ENCODE measurements around the gene SPSB2.
"Not testable (repeated sequence)": the region's sequence is repeated elsewhere in the genome, so short reads cannot be mapped to it uniquely, and the experiment has no call there.

SPSB2 gene

GRCh38 chr12:6870304-6870703 is 2.8 kb downstream of the SPSB2 start:
- not testable (repeated sequence) for DNase-seq (ENCODE audit: low spot score)

DNA sequence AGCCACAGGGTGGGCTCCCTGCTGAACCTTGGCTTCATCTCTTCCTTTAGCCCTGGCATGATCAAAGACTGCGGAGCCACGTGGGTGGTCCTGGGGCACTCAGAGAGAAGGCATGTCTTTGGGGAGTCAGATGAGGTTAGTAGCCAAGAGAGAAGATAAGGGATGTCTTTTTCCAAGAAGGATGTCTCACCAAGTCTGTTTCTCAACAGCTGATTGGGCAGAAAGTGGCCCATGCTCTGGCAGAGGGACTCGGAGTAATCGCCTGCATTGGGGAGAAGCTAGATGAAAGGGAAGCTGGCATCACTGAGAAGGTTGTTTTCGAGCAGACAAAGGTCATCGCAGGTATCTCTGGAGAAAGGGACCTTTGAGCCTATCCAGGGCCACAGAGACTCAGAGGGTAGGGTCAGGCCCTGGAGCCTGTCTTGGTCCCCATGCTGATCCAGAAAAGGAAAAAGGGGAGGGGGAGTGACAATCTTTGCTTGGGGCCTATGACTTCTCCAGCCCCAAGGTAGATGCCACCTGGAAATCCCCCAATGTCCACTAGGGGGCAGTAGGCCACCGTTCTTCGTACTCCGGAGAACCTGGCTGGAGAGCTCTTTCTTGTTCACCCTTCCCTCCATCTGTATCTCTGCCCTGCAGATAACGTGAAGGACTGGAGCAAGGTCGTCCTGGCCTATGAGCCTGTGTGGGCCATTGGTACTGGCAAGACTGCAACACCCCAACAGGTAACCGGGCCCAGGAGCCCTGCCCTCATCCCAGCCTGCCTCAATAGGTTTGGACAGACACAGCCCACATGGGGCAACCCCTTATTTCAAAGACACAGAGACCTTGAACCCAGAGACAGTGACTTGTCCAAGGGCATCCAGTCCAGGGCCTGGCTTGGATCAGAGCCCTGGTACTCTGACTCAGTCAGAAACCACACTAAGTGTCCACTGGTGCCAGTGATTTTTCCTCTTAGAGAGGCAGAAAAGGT is 3.8 kb downstream of the SPSB2 start:
- DNase-seq (ENCODE audit: low spot score), result peak; percentile 88

DNA sequence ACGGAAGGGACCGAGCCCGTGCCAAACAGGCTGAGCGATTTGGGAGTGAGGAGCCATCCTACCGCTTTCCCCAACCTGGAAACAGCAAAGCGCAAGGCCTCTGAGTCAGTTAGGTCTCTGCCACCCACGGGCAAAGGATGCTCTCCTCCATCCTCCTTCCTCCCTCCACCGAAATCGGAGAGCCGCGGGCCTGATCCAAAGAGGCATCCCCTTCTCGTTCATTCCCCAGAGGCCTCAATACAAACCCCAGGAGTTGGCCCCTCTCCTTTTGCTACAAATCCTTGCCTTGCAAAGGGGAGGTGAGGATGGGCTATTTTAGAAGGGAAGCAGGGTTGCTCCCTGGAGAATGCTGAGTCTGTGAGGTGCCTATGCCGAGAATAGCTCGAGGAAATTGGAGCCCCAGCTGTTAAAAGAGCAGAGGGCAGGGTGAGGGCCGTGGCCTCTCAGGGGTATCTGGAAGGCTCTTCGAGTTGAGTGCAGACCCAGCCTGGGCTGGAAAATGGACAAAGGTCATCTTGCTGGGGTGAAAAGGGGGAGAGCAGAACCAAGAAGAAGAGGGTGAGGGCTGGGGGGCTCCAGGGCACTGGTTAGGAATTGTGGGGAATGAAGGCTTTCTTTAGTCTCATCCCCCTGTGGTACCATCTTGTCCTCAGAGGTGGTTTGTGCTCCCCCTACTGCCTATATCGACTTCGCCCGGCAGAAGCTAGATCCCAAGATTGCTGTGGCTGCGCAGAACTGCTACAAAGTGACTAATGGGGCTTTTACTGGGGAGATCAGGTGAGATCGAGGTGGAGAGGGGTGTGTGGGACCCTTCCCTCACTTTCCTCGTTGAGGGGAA is 4.7 kb downstream of the SPSB2 start:
- DNase-seq (ENCODE audit: low spot score), result peak; percentile 29

GRCh38 chr12:6867413-6868210 is 5.5 kb downstream of the SPSB2 start, which contains the start of gene TPI1:
TPI1 (plus strand) TSS chr12:6867531; CDS start chr12:6867567, 36 bp downstream.
- peak; percentile 85 for DNase-seq (ENCODE audit: low spot score)

GRCh38 chr12:6866920-6867412 is 6.1 kb downstream of the SPSB2 start:
- peak; percentile 22 for DNase-seq (ENCODE audit: low spot score)

DNA sequence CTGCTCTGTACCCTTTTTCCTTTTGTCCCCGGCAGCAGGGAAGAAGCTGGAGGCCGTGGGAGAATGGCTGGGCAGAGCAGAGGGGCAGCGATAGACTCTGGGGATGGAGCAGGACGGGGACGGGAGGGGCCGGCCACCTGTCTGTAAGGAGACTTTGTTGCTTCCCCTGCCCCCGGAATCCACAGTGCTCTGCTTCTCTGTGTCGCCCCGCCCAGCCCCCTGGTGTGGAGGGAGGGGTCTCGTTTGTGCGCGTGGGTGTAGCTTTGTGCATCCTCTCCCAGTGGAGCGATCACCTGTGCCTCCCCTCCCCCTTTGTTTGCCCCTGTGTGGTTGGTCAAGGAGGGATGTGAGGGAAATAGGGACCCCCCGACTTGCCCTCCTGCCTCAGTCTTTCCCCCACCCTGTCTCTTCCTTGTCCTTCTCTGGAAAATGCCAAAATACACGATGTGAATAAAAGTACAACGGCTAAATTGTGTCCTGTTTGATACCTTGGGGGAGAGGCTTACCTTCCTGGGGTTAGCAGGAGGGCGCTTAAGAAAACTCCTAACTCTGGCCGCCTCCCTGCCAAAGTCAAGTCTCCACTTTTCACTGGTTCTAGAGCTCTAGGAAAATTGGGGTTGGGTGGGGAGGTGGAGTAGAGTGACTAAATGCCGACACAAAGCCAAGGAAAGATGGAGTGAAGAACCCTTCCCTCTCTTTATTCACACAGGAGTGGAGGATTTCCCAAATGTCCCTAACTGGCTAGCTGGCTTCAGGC is 6.8 kb downstream of the SPSB2 start:
- peak; percentile 16 for DNase-seq (ENCODE audit: low spot score)

- DNase-seq (ENCODE audit: low spot score), result not testable (repeated sequence)
Measured at GRCh38 chr12:6865307-6865706, 7.8 kb downstream of the SPSB2 start.

GRCh38 chr12:6863586-6864321 is 9.3 kb downstream of the SPSB2 start:
- no peak for DNase-seq (ENCODE audit: low spot score)

GRCh38 chr12:6863033-6863432 is 10.1 kb downstream of the SPSB2 start:
- DNase-seq (ENCODE audit: low spot score), result no peak

DNA sequence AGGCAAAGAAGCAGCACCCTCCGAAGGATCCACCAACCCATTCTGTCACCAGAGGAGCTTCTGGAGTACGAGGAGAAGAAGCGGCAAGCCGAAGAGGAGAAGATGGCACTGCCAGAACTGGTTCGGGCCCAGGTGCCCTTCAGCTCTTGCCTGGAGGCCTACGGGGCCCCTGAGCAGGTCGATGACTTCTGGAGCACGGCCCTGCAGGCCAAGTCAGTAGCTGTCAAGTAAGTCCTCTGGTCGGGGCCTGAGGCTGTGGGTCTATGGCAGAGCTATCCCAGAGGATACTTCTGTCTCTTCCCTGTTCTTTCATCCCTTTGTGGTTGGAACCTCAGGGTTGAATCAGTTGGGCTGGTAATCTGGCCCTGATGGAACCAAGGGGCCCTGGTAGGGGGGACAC is 11.7 kb downstream of the SPSB2 start:
- DNase-seq (ENCODE audit: low spot score), result no peak

GRCh38 chr12:6860942-6861341 is 12.2 kb downstream of the SPSB2 start:
- no peak for DNase-seq (ENCODE audit: low spot score)

DNA sequence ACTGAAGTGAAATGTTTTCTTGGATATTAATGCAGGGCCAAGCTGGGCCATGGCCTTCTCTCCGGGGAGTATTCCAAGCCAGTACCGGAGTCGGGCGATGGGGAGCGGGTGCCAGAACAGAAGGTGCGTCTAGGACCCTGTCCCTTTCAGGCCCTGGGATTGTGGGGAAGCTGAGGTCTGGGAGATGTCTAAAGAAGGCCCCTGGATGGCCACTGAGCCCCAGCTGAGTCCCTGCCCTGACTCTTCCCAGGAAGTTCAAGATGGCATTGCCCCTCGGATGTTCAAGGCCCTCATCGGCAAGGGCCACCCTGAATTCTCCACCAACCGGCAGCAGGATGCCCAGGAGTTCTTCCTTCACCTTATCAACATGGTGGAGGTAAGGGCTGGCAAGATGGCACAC is 13.0 kb downstream of the SPSB2 start:
- DNase-seq (ENCODE audit: low spot score), result no peak

- no peak for DNase-seq (ENCODE audit: low spot score)
Measured at GRCh38 chr12:6858799-6859198, 14.3 kb downstream of the SPSB2 start.

DNA sequence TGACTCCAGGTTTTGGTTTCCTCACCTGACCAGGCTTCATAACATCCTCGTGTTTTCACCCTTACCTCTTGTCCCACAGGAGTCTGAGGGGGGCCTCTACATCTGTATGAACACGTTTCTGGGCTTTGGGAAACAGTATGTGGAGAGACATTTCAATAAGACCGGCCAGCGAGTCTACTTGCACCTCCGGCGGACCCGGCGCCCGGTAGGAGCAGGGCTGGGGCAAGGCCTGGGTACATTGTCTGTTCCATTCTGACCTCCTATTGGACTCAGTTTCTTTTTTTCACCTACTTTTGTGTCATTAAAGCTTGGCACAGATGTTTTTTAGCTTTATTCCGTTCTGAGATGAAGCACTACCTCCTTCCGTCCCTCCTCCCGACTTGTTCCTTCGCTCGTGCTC is 17.8 kb downstream of the SPSB2 start:
- no peak for DNase-seq (ENCODE audit: low spot score)

DNA sequence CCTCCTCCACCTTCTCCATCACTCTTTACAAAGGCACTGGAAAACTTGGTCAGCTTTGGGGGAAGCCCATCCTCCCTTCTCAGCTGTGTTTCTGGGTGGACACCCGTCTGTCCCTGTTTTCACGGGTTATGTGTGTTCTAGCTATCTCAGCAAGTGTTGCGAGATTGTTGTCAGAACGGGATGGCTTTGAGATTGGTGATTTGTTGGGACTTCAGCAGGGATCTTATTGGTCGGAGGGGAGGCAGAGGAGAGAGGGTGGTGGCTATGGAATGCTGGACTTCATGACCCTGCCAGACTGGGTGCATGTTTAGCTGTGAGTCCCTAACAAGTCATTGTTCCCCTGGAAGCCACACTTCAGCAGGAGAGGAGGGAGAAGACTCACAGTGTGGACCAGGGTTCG is 19.1 kb downstream of the SPSB2 start:
- no peak for DNase-seq (ENCODE audit: low spot score)

DNA sequence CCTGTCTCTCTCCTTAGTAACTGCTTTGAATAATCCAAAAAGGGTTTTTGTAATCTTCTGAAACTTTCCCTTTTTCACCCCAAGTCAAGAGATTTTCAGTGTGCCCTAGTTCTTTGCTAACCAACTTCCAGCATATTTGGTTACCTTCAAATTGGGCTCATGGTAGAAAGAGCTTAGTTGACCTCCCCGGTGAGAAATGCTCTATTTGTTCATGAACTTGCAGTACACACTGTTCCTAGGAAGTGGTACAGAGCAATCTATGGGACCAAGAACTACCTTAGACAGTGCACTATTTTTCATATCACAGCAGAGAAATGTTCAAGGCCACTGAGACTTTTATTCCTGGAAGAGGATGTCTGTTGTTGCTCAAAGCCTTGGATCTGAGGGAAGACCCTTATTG is 19.5 kb downstream of the SPSB2 start:
- DNase-seq (ENCODE audit: low spot score), result no peak

DNA sequence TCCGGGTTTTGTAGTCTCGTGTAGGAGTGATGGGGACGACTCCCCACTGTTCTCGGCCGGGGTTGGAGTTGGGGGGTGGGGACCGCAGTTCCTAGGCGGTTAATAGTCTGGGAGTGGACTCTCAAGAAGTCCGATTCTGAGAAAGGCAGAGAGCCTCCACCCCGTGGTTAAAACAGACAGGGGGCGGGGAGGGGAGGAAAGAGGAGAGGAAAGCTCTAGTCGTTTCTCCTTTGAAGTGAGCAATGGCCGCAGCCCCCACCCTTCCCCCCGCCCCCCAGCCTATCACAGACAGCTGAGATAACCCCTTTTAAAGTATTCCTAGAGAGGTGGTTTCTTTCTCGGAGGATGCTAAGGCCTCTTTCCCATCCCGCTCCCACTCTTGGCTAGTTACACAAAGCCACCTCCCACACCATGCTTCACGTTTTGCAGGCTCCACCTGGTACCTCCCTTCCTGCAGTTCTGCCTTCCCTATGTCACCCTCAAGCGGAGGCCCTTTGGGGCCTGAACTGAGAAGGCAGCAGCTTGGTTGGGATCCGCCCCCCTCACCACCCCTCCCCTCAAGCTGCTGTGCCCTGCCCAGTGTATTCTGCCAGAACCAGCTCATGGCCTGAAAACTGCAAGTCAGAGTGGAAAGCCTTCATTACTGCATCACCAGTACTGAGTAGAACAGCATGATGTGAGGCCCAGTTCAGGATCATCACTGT is 20.3 kb downstream of the SPSB2 start:
- no peak for DNase-seq (ENCODE audit: low spot score)

- peak; percentile 93 for DNase-seq (ENCODE audit: low spot score)
Measured at GRCh38 chr12:6851921-6852650, 21.0 kb downstream of the SPSB2 start, which contains the start of gene USP5. USP5 (plus strand) TSS chr12:6852150; CDS start chr12:6852180, 30 bp downstream.
